ENCODE results near the gene CWC27.
A peak's percentile ranks its signal among the peaks of the same experiment; 100 is the strongest.

CWC27 gene

GRCh38 chr5:64768358-64769312 is at the start of gene CWC27, which contains the start of gene SREK1IP1:
Gene CWC27, plus strand, starts transcription at chr5:64768930. Its CDS starts 217 bp downstream, at chr5:64769147.
Gene SREK1IP1, minus strand, starts transcription at chr5:64768691. Its CDS starts 174 bp downstream, at chr5:64768517.
- peak; percentile 83 for DNase-seq (ENCODE audit: low spot score)

- no peak for DNase-seq (ENCODE audit: low spot score)
These were observed 46.1 kb upstream of the CWC27 start for GRCh38 chr5:64722588-64722987.

- DNase-seq (ENCODE audit: low spot score) = no peak
These were observed 41.6 kb upstream of the CWC27 start for GRCh38 chr5:64727150-64727549.

GRCh38 chr5:64742411-64742810 is 26.3 kb upstream of the CWC27 start:
- no peak for DNase-seq (ENCODE audit: low spot score)

- no peak for DNase-seq (ENCODE audit: low spot score)
These were observed 25.9 kb upstream of the CWC27 start for GRCh38 chr5:64742821-64743220.

GRCh38 chr5:64744914-64745313 is 23.8 kb upstream of the CWC27 start:
- no peak for DNase-seq (ENCODE audit: low spot score)

- DNase-seq (ENCODE audit: low spot score) = no peak
These were observed 22.3 kb upstream of the CWC27 start for GRCh38 chr5:64746446-64746845.

- no peak for DNase-seq (ENCODE audit: low spot score)
These were observed 19.3 kb upstream of the CWC27 start for GRCh38 chr5:64749385-64749784.

- no peak for DNase-seq (ENCODE audit: low spot score)
These were observed 14.7 kb upstream of the CWC27 start for GRCh38 chr5:64754066-64754465.

- no peak for DNase-seq (ENCODE audit: low spot score)
These were observed 9.8 kb upstream of the CWC27 start for GRCh38 chr5:64758901-64759300.

- DNase-seq (ENCODE audit: low spot score) = no peak
These were observed 8.6 kb upstream of the CWC27 start for GRCh38 chr5:64759960-64760660.

- DNase-seq (ENCODE audit: low spot score) = no peak
These were observed 4.7 kb upstream of the CWC27 start for GRCh38 chr5:64763948-64764503.

GRCh38 chr5:64765804-64766504 is 2.8 kb upstream of the CWC27 start:
- no peak for DNase-seq (ENCODE audit: low spot score)

- DNase-seq (ENCODE audit: low spot score) = no peak
These were observed 1.8 kb upstream of the CWC27 start for GRCh38 chr5:64766941-64767340.

- no peak for DNase-seq (ENCODE audit: low spot score)
These were observed 772 bp upstream of the CWC27 start for GRCh38 chr5:64767959-64768357.

GRCh38 chr5:64769855-64770254 is 1.1 kb downstream of the CWC27 start:
- no peak for DNase-seq (ENCODE audit: low spot score)

GRCh38 chr5:64771736-64772135 is 3.0 kb downstream of the CWC27 start:
- no peak for DNase-seq (ENCODE audit: low spot score)

GRCh38 chr5:64773533-64773932 is 4.8 kb downstream of the CWC27 start:
- no peak for DNase-seq (ENCODE audit: low spot score)

GRCh38 chr5:64775291-64775690 is 6.6 kb downstream of the CWC27 start:
- DNase-seq (ENCODE audit: low spot score) = no peak

GRCh38 chr5:64784451-64785025 is 15.8 kb downstream of the CWC27 start:
- no peak for DNase-seq (ENCODE audit: low spot score)

GRCh38 chr5:64786372-64786771 is 17.6 kb downstream of the CWC27 start:
- DNase-seq (ENCODE audit: low spot score) = no peak

- DNase-seq (ENCODE audit: low spot score) = no peak
These were observed 19.4 kb downstream of the CWC27 start for GRCh38 chr5:64788156-64788555.

Data from AG08396 (cell line).